HL-60 (cell line): ENCODE results near the gene COMMD10.
"Not testable (repeated sequence)": the region's sequence is repeated elsewhere in the genome, so short reads cannot be mapped to it uniquely, and the experiment has no call there.

ENCODE experiments used
- DNase-seq, 2 experiments: peaks; one replicate each; pipeline ENCODE4 v3.0.0-alpha.2; 2010 to 2020; ENCODE audit warnings: low read depth in 1 of 2, low spot score in 1 of 2
- H3K27ac ChIP-seq: fragments of 250-450 bp; sonication (Bioruptor Pico); replicated peaks from 2 replicates; pipeline ENCODE4 v1.5.1; 2020; ENCODE audit warnings: mild to moderate bottlenecking, moderate library complexity
- H3K27me3 ChIP-seq: fragments of 250-450 bp; sonication (Bioruptor Pico); 2 replicates; pipeline ENCODE4 v1.5.1; 2021; ENCODE audit warnings: mild to moderate bottlenecking, moderate library complexity; ENCODE audit not compliant: insufficient read depth, poor library complexity, severe bottlenecking
- H3K4me3 ChIP-seq: replicated peaks from 2 replicates; pipeline ENCODE4 v1.5.1; 2011; ENCODE audit warnings: mild to moderate bottlenecking, control low read depth, low read length; ENCODE audit not compliant: insufficient read depth
- CTCF ChIP-seq: IDR thresholded peaks from one replicate; pipeline ENCODE4 v1.5.1; 2011; ENCODE audit warnings: low read length, control low read depth, inconsistent platforms; ENCODE audit not compliant: insufficient read depth
- GABPA ChIP-seq: IDR thresholded peaks from 2 replicates; pipeline ENCODE4 v1.6.1; 2012; ENCODE audit warnings: low read depth
- POLR2AphosphoS5 ChIP-seq: IDR thresholded peaks from 2 replicates; pipeline ENCODE4 v1.6.1; 2012; ENCODE audit warnings: low read depth
- REST ChIP-seq: IDR thresholded peaks from 2 replicates; pipeline ENCODE4 v1.6.1; 2012; ENCODE audit warnings: low read depth; ENCODE audit not compliant: insufficient replicate concordance
- SPI1 ChIP-seq: IDR thresholded peaks from 2 replicates; pipeline ENCODE4 v1.6.1; 2012; ENCODE audit warnings: low read depth, mild to moderate bottlenecking, borderline replicate concordance

The COMMD10 gene

GRCh38 chr5:116078199-116078598 is 6.6 kb upstream of the COMMD10 start:
- TF ChIP-seq SPI1, result no peak
- no peak for TF ChIP-seq POLR2AphosphoS5
- TF ChIP-seq GABPA, result no peak
- no peak for TF ChIP-seq CTCF
- no peak for TF ChIP-seq REST
- H3K27me3 ChIP-seq, result no peaks in the 10 kb centered on the region
- H3K4me3 ChIP-seq, result no peak overlapping the region
- H3K27ac ChIP-seq, result no peak overlapping the region
- DNase-seq, result no peak

- peak overlapping the region; percentile 93 for H3K27ac ChIP-seq
- TF ChIP-seq POLR2AphosphoS5, result no peak
- peak in 1 of 2 experiments; percentile 14 for DNase-seq
- no peaks in the 10 kb centered on the region for H3K27me3 ChIP-seq
- peak overlapping the region; percentile 56 for H3K4me3 ChIP-seq
These were observed 536 bp upstream of the COMMD10 start for GRCh38 chr5:116084287-116084691.

- not testable (repeated sequence) for H3K27ac ChIP-seq, DNase-seq
These were observed 1.5 kb downstream of the COMMD10 start for GRCh38 chr5:116086309-116086708.

GRCh38 chr5:116088062-116088461 is 3.2 kb downstream of the COMMD10 start:
- DNase-seq, result no peak
- no peak for TF ChIP-seq REST
- TF ChIP-seq GABPA, result no peak
- no peak for TF ChIP-seq SPI1
- TF ChIP-seq CTCF, result no peak
- no peak for TF ChIP-seq POLR2AphosphoS5
- Histone ChIP-seq H3K27ac (no peak overlapping the region), H3K27me3 (no peaks in the 10 kb centered on the region), H3K4me3 (no peak overlapping the region)

More at GRCh38 chr5:116086309-116086708, 1.5 kb downstream of the COMMD10 start:
- H3K4me3 ChIP-seq, H3K27me3 ChIP-seq: not testable (repeated sequence)

GRCh38 chr5:116090302-116090701 is 5.5 kb downstream of the COMMD10 start:
- Histone ChIP-seq H3K4me3 (no peak overlapping the region), H3K27me3 (no peaks in the 10 kb centered on the region), H3K27ac (no peak overlapping the region)
- no peak for DNase-seq
- TF ChIP-seq REST (no peak), GABPA (no peak), SPI1 (no peak), POLR2AphosphoS5 (no peak), CTCF (no peak)
